Naive B cell (primary cell): Measurements from ENCODE around the gene CD200R1L. TPM values are rescaled to one million over a fixed set of nuclear protein-coding genes. Genes with fewer than 3 reads are reported as not detected.

ENCODE experiments used
- ATAC-seq, 2 donors: fragments of 150-1000 bp; cut with Tn5 transposase; 2 replicates each; pipeline ENCODE4 v1.10.0; 2021; ENCODE audit warnings: low read depth in 2 of 2, mild to moderate bottlenecking in 2 of 2, moderate library complexity in 2 of 2
- DNase-seq: peaks from one replicate; pipeline ENCODE4 v3.0.0; 2022
- H3K27ac Mint-ChIP-seq, 6 donors: one replicate each; pipeline ENCODE4 v1.8.0; 2020 to 2022; ENCODE audit warnings: mild to moderate bottlenecking in 6 of 6, mixed read lengths in 6 of 6, moderate library complexity in 5 of 6, inconsistent platforms in 2 of 6
- H3K27me3 Mint-ChIP-seq, 3 donors: one replicate each; pipeline ENCODE4 v1.8.0; 2021 to 2022; ENCODE audit warnings: mixed read lengths in 3 of 3, mild to moderate bottlenecking in 1 of 3
- H3K36me3 Mint-ChIP-seq, 2 donors: one replicate each; pipeline ENCODE4 v1.8.0; 2020 to 2022; ENCODE audit warnings: mixed read lengths in 2 of 2, inconsistent platforms in 1 of 2, mild to moderate bottlenecking in 1 of 2
- H3K4me1 Mint-ChIP-seq, 3 donors: one replicate each; pipeline ENCODE4 v1.8.0; 2020 to 2022; ENCODE audit warnings: mixed read lengths in 3 of 3, inconsistent platforms in 1 of 3, mild to moderate bottlenecking in 1 of 3, moderate library complexity in 1 of 3
- H3K4me3 Mint-ChIP-seq, 8 donors: one replicate each; pipeline ENCODE4 v1.8.0; 2020 to 2022; ENCODE audit warnings: mild to moderate bottlenecking in 8 of 8, mixed read lengths in 8 of 8, moderate library complexity in 8 of 8, inconsistent platforms in 2 of 8
- H3K9me3 Mint-ChIP-seq, 7 donors: one replicate each; pipeline ENCODE4 v1.8.0; 2020 to 2022; ENCODE audit warnings: mixed read lengths in 7 of 7, mild to moderate bottlenecking in 5 of 7, inconsistent platforms in 2 of 7, moderate library complexity in 1 of 7
- polyA plus RNA-seq, 6 donors: library from polyadenylated mRNA; unstranded; fragments of 300-500 nt; fragmentation: Illumina TruSeq; gene quantifications; one replicate each; pipeline ENCODE4 v1.2.3, GENCODE V29; 2021; ENCODE audit warnings: low read depth in 6 of 6

Gene CD200R1L
- polyA plus RNA-seq, 6 donors from 2014 or later, result not detected

GRCh38 chr3:112802338-112802737 lies 44.3 kb downstream of the CD200R1L start:
- DNase-seq (no peak), ATAC-seq (no peak)
- Mint-ChIP-seq H3K9me3 (no peaks in the 10 kb centered on the region), H3K36me3 (no peaks in the 10 kb centered on the region), H3K27ac (no peak overlapping the region), H3K4me3 (no peak overlapping the region), H3K4me1 (peaks cover 13 to 15% (median 14%) of the 10 kb centered on the region in 3 donors), H3K27me3 (no peaks in the 10 kb centered on the region)

GRCh38 chr3:112799946-112800345 lies 46.7 kb downstream of the CD200R1L start:
- no peak for ATAC-seq
- peaks cover 0 to 5% of the 10 kb centered on the region in 2 donors for H3K36me3 Mint-ChIP-seq
- peaks cover 13 to 18% (median 15%) of the 10 kb centered on the region in 3 donors for H3K4me1 Mint-ChIP-seq
- peaks cover 0 to 4% (median 0%) of the 10 kb centered on the region in 7 donors for H3K9me3 Mint-ChIP-seq
- no peaks in the 10 kb centered on the region for H3K27me3 Mint-ChIP-seq
- no peak overlapping the region for H3K4me3 Mint-ChIP-seq
- no peak for DNase-seq
- no peak overlapping the region for H3K27ac Mint-ChIP-seq

- H3K27ac Mint-ChIP-seq, result peak overlapping the region in 4 of 6 donors; percentile 2 to 90 (median 56)
- peaks cover 0 to 5% of the 10 kb centered on the region in 2 donors for H3K36me3 Mint-ChIP-seq
- ATAC-seq, result peak; percentile 75 to 79
- peak overlapping the region in 5 of 8 donors; percentile 41 to 78 (median 52) for H3K4me3 Mint-ChIP-seq
- no peak for DNase-seq
- peaks cover 23 to 32% (median 32%) of the 10 kb centered on the region in 3 donors for H3K4me1 Mint-ChIP-seq
- H3K27me3 Mint-ChIP-seq, result no peaks in the 10 kb centered on the region
- peaks cover 0 to 4% (median 0%) of the 10 kb centered on the region in 7 donors for H3K9me3 Mint-ChIP-seq
These were observed 52.0 kb downstream of the CD200R1L start for GRCh38 chr3:112794622-112795172.

- Mint-ChIP-seq H3K27me3 (no peaks in the 10 kb centered on the region), H3K4me3 (peak overlapping the region in 4 of 8 donors; percentile 7 to 82 (median 48)), H3K4me1 (peaks cover 23 to 31% (median 30%) of the 10 kb centered on the region in 3 donors), H3K9me3 (peaks cover 0 to 4% (median 0%) of the 10 kb centered on the region in 7 donors), H3K36me3 (peaks cover 0 to 5% of the 10 kb centered on the region in 2 donors), H3K27ac (peak overlapping the region in 4 of 6 donors; percentile 2 to 55 (median 19))
- no peak for DNase-seq
- ATAC-seq, result no peak
These were observed 53.2 kb downstream of the CD200R1L start for GRCh38 chr3:112793326-112794081.

- no peaks in the 10 kb centered on the region for H3K27me3 Mint-ChIP-seq
- peak overlapping the region in 1 of 6 donors; percentile 13 for H3K27ac Mint-ChIP-seq
- ATAC-seq, result no peak
These were observed 54.9 kb downstream of the CD200R1L start for GRCh38 chr3:112791736-112792135.

GRCh38 chr3:112789787-112790186 lies 56.9 kb downstream of the CD200R1L start:
- H3K4me1 Mint-ChIP-seq, result peaks cover 20 to 26% (median 22%) of the 10 kb centered on the region in 3 donors
- H3K36me3 Mint-ChIP-seq, result no peaks in the 10 kb centered on the region
- no peak for DNase-seq
- peaks cover 0 to 15% (median 4%) of the 10 kb centered on the region in 7 donors for H3K9me3 Mint-ChIP-seq
- ATAC-seq, result no peak
- H3K27me3 Mint-ChIP-seq, result no peaks in the 10 kb centered on the region
- no peak overlapping the region for H3K4me3 Mint-ChIP-seq
- H3K27ac Mint-ChIP-seq, result no peak overlapping the region

More at GRCh38 chr3:112791736-112792135, 54.9 kb downstream of the CD200R1L start:
- Mint-ChIP-seq H3K9me3 (peaks cover 0 to 15% (median 4%) of the 10 kb centered on the region in 7 donors), H3K36me3 (peaks cover 0 to under 1% of the 10 kb centered on the region in 2 donors), H3K4me1 (peaks cover 23 to 28% (median 27%) of the 10 kb centered on the region in 3 donors), H3K4me3 (no peak overlapping the region)
- no peak for DNase-seq

GRCh38 chr3:112786881-112787579 lies 59.6 kb downstream of the CD200R1L start:
- peaks cover 0 to 15% (median 4%) of the 10 kb centered on the region in 7 donors for H3K9me3 Mint-ChIP-seq
- H3K27ac Mint-ChIP-seq, result no peak overlapping the region
- no peaks in the 10 kb centered on the region for H3K27me3 Mint-ChIP-seq
- H3K4me3 Mint-ChIP-seq, result no peak overlapping the region
- ATAC-seq (no peak), DNase-seq (no peak)
- H3K36me3 Mint-ChIP-seq, result no peaks in the 10 kb centered on the region
- peaks cover 0 to 4% (median 3%) of the 10 kb centered on the region in 3 donors for H3K4me1 Mint-ChIP-seq

GRCh38 chr3:112786002-112786590 lies 60.6 kb downstream of the CD200R1L start:
- Mint-ChIP-seq H3K27ac (no peak overlapping the region), H3K4me1 (no peaks in the 10 kb centered on the region), H3K27me3 (no peaks in the 10 kb centered on the region), H3K4me3 (no peak overlapping the region), H3K36me3 (no peaks in the 10 kb centered on the region), H3K9me3 (peaks cover 0 to 15% (median 4%) of the 10 kb centered on the region in 7 donors)
- ATAC-seq (no peak), DNase-seq (no peak)

GRCh38 chr3:112785321-112786001 lies 61.2 kb downstream of the CD200R1L start:
- Mint-ChIP-seq H3K4me3 (no peak overlapping the region), H3K36me3 (no peaks in the 10 kb centered on the region), H3K27me3 (no peaks in the 10 kb centered on the region), H3K9me3 (peaks cover 0 to 15% (median 4%) of the 10 kb centered on the region in 7 donors), H3K4me1 (no peaks in the 10 kb centered on the region), H3K27ac (peak overlapping the region in 1 of 6 donors; percentile 70)
- ATAC-seq (no peak), DNase-seq (no peak)

- no peaks in the 10 kb centered on the region for H3K27me3 Mint-ChIP-seq
- H3K27ac Mint-ChIP-seq, result no peak overlapping the region
- H3K36me3 Mint-ChIP-seq, result no peaks in the 10 kb centered on the region
- H3K9me3 Mint-ChIP-seq, result peaks cover 0 to 5% (median 0%) of the 10 kb centered on the region in 7 donors
- H3K4me3 Mint-ChIP-seq, result no peak overlapping the region
- no peak for DNase-seq
- peaks cover 5 to 9% (median 7%) of the 10 kb centered on the region in 3 donors for H3K4me1 Mint-ChIP-seq
- no peak for ATAC-seq
These were observed 64.2 kb downstream of the CD200R1L start for GRCh38 chr3:112782491-112782890.

- no peak for DNase-seq
- no peaks in the 10 kb centered on the region for H3K36me3 Mint-ChIP-seq
- H3K9me3 Mint-ChIP-seq, result peaks cover 0 to 3% (median 0%) of the 10 kb centered on the region in 7 donors
These were observed 65.1 kb downstream of the CD200R1L start for GRCh38 chr3:112781599-112781998.

GRCh38 chr3:112779558-112780480 lies 66.8 kb downstream of the CD200R1L start:
- H3K27me3 Mint-ChIP-seq, result no peaks in the 10 kb centered on the region
- H3K9me3 Mint-ChIP-seq, result peaks cover 0 to 3% (median 0%) of the 10 kb centered on the region in 7 donors
- no peak overlapping the region for H3K4me3 Mint-ChIP-seq
- no peaks in the 10 kb centered on the region for H3K36me3 Mint-ChIP-seq
- H3K4me1 Mint-ChIP-seq, result peaks cover 9 to 16% (median 13%) of the 10 kb centered on the region in 3 donors
- H3K27ac Mint-ChIP-seq, result no peak overlapping the region
- no peak for ATAC-seq
- DNase-seq, result no peak

More at GRCh38 chr3:112781599-112781998, 65.1 kb downstream of the CD200R1L start:
- ATAC-seq, result no peak
- no peak overlapping the region for H3K27ac Mint-ChIP-seq
- no peak overlapping the region for H3K4me3 Mint-ChIP-seq
- no peaks in the 10 kb centered on the region for H3K27me3 Mint-ChIP-seq
- peaks cover 7 to 9% (median 7%) of the 10 kb centered on the region in 3 donors for H3K4me1 Mint-ChIP-seq
